ENCODE results near the gene LTBP1. TPM values are rescaled to one million over a fixed set of nuclear protein-coding genes. Genes with fewer than 3 reads are reported as not detected.
"Not testable (repeated sequence)": the region's sequence is repeated elsewhere in the genome, so short reads cannot be mapped to it uniquely, and the experiment has no call there.

LTBP1 gene
- total RNA-seq, 1 donor from 2014 or later: 0.15 TPM

DNA sequence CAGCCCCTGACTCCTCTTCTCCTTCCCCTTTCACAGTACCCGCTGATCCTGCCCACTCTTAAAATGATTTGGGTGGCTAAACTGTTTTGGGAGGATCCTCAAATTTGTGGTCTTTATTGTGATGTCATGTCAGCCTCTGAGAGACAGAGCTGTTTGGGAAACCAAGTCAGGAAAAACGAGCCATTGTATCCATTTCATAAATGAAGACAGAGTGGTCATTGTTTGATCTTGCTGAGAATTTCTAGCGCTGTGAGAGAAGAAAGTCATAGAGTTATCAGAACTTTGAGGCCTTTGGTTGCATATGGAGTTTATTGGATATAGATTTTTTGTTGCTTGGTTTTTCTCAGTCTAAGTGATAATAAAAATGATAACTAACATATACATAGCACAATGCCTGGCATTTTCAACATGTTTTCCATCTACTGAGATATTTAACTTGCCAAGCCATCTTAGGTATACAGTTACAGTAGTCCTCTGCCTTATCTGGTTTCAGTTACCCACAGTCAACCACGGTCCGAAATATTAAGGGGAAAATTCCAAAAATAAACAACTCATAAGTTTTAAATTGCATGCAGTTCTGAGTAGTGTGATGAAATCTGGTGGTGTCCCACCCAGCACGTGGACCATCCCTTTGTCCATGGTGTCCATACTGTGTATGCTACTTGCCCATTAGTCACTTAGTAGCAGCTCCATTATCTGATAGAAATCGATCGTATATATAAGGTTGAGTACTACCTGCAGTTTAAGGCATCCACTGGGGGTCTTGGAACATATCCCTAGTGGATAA is 424.7 kb downstream of the LTBP1 start:
- intact Hi-C loops (cut with micrococcal nuclease): loop anchor here (5.0 kb wide), 1 partner anchor 339 kb away; no protein-coding TSS in a partner anchor

DNA sequence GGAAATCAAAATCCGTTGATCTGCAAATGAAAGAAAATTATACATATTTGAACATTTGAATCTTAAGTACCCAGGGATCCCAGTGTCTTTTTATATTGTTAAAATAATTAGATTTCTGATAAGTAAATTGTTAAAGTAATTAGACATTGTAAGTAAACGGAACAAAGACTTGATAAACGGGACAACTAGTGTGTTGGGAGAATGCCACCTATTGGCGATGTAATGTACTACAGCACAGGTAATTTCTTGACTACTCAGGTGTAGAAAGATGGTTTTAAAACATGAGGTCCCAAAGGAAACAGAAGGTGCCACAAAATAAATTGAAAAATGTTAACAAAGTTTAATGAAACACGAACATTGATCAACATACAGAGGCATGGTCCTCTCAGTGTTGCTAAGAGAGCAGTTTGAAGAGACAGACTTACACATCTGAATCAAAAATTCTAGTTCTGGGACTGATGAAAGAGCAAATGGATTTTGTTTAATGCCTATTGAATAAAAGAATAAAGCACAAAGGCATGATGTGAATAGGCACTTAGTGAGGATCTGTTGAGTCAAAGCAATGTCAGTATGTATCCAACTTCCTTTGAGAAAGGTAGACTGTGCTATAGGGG is 426.3 kb downstream of the LTBP1 start:
- intact Hi-C loops (cut with micrococcal nuclease): loop anchor here (1.0 to 5.0 kb wide), 5 partner anchors 210 to 819 kb away; partner anchors contain the start of gene LTBP1

DNA sequence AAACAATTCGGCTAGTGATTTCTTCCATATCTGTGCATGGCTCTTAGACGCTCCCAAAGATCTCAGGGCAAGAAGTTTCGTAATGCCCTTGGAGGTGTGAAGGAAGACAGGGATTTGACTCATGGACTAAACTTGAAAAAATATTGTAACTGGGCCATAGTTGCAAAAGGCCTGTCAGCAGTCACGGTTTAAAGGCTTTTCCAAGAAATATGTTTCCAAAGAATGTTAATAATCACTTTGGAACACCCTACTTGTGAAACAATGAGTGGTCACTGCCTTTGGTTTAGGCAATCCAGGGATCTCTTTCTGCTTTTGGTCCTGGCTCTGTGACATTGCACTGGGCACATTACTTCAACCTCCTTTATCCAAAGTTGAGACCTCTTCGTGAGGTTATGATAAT is 427.2 kb downstream of the LTBP1 start:
- intact Hi-C loops (cut with micrococcal nuclease): loop anchor here (1.0 to 5.0 kb wide), 5 partner anchors 209 to 820 kb away; partner anchors contain the start of gene LTBP1

DNA sequence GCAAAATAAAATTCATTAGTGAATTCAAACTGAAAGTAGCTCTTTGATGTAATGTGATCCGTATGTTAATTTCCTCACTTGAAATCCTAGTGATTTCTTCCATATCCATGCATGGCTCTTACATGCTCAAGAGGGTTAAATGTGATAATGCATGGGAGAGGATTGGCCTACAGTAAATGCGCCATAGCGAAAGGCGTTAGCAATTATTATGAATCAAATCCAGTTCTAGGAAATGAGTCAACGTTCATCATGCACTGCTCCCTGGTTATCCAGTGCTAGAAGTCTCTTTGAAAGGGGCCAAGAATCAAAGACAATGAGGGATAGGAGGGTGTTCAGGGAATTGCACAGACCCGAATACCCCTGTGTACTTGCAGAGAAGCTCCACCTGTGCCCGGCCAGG is 428.3 kb downstream of the LTBP1 start:
- intact Hi-C loops (cut with micrococcal nuclease): no loop called here

DNA sequence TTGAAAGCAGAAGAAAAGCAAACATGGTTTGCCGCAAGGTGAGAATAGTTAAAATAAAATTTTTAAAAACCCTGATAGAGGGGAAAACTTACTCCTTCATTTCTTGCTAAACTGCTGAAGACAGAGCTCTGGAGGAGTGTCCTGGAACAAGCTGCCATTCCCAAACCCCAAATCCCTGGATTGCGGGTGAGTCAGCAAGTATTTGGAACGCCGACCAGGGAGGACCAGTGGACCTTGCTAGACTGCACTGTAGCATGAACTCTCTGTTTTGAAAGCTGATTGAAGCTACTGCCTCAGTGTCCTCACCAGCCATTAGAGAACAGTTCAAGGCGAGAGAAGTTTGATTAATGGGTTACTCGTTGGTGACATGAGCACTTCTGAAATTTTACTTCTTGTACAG is 430.3 kb downstream of the LTBP1 start:
- intact Hi-C loops (cut with micrococcal nuclease): no loop called here

DNA sequence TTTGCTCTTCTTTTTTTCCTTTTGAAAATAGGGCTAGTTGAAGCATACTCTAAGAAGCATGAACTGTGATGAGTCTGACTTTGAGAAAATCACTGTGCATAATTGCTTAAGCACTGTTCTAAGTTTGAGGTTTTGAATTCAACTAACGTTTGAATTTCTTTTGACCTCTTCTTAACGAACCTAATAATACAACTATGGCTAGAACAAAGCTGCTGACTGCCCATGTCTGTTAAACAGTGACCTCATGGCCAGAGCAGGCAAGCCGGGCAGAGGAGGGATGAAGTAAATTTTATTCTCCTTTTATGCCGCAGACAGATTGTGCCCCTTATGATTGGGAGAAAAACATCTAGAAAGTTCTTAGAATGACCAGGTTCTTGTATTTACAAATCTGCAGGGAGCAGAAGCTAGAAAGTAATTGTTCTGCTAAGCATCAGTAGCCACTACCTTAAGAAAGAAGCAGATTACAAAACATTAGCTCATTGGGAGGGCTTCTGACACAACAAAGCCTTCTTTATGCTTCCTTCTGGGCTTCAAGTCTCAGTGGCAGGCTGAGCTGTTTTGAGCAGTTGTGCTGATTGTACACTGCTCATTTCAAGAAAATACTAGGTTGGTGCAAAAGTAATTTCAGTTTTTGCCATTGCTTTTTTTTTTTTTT is 431.9 kb downstream of the LTBP1 start:
- intact Hi-C loops (cut with micrococcal nuclease): no loop called here

DNA sequence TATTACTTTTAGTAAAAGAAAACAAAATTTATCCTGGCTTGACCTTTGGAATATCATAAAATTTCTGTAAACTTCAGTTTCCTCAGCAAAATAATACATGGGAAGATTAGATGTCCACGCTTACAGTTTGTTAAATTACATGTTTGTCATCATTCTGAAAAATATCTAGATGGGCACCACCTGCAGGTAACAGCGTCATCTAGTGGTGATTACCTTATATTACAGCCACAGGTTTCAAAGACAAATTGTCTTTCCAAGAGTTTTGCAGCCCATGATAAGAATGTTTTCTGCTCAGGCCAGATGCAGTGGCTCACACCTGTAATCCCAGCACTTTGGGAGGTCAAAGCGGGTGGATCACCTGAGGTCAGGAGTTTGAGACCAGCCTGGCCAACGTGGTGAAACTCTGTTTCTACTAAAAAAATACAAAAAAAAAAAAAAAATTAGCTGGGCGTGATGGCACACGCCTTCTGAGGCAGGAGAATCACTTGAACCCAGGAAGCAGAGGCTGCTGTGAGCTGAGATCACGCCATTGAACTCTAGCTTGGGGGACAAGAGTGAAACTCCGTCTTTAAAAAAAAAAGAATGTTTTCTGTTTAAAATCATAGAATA is 433.4 kb downstream of the LTBP1 start:
- intact Hi-C loops (cut with micrococcal nuclease): no loop called here

DNA sequence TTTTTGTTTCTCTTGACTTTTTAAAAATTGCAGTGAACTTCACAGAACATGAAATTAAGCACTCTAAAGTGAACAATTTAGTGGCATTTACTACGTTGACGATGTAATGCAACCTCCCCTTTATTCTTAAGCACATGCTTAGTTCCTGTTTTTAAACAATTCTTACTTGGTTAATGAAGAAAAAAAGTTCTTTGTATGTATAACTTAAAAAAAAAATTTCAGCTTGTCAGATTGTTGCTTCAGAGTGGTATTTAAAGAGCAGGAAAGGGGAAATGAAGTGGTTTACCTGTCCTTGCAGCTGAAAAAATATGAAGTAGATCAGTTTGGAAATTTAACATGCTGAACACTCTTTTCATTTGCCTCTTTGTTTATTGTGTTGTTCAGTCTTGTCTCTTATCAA is 434.0 kb downstream of the LTBP1 start:
- intact Hi-C loops (cut with micrococcal nuclease): no loop called here

DNA sequence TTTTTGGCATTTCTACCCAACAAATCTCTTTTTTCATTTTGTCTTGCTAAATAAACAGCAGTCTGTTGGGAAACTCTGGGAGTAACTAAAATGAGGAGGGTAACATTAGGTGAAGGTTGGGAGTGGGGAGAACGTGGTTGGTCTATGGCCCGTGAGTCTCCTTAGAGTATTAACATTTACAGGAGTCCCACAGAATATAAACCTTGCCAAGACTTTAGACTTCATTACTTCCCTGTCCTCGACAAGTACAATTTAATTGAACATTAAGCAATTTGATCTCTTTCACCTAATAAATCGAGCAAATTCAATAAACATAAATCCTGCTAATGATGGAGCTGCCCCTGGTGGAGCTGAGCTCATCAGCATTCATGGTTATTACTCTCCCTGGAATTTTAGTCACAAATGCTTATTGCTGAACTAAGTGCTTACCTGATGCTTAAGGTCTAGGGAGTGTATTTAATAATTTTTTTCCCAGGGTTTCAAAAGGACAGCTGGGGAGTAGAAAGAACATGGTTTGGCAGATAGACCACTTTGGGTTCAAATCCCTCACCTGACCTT is 434.6 kb downstream of the LTBP1 start:
- intact Hi-C loops (cut with micrococcal nuclease): no loop called here

DNA sequence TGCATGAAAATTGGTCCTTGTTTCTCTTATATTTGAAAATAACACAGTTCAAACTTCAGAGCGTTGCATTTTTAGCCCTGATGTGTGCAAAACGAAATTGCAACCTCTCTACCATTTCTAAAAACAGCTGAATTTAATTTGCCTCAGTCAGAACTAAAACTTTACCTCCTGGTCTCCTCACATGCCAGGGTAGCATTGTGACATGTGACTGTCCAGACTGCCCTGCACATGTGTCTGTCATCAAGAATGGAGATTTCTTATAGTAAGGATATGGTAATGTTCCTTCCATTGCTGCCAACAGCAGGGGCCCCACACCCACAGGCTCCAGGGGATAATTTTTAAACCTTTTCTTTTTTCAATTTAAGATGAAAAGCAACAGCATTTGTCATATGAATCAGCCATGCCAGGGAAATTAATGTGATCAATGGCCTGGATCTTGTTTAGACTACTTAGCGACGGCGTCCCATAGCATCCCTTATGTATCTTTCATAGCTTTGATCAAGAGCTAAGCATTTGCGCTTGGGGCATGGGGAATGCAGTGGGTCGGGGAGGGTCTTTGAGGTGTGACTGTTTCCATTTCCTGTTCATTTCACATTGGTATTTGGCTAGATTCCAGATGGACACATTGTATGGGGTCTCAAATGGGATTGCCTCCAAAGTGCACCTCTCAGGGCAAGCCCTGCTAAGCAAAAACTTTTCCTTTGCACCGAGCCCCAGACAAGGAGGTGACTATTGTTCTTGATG is 437.3 kb downstream of the LTBP1 start:
- intact Hi-C loops (cut with micrococcal nuclease): no loop called here

DNA sequence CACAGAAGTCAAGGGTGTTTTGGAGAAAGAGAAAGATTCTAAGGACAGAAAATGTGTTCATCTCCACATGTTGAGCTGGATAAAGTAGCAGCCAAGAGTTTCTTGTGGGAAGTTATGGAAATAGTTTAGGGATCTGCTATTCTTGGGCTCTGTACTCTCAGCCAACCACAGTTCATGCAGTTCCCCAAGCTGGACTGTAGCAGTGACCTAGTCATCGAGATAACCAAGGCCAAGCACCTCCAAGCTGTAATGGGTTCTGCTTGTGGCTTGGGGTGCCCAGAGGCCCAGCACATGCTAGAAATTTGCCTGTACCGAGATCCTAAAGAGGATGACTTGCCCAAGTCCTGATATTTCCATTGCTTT is 437.8 kb downstream of the LTBP1 start:
- intact Hi-C loops (cut with micrococcal nuclease): no loop called here

DNA sequence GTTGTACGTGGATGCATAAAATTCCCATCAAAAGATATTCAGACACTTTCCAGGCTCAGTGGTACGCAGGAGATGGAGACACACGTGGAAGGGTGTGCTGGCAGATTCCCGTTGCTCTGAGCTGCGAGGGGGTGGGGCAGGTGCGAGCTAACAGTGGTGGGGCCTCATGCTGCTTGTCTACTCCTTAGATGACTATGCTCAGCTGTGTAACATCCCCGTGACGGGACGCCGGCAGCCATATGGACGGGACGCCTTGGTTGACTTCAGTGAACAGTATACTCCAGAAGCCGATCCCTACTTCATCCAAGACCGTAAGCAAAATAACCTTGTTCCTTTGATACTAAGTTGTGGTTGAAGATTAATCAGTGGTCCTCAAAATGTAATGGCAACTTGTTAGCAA is 442.2 kb downstream of the LTBP1 start:
- intact Hi-C loops (cut with micrococcal nuclease): no loop called here

DNA sequence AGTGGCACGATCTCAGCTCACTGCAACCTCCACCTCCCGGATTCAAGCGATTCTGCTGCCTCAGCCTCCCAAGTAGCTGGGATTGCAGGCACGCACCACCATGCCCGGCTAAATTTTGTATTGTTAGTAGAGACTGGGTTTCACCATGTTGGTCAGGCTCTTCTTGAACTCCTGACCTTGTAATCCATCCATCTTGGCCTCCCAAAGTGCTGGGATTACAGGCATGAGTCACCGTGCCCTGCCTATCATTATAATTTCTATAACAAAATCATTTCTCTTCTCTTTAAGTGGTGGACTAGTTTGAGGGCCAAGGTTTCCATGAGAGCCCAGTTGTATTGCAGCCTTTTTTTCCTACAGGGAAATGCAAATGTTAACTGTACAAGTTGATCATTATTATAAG is 442.9 kb downstream of the LTBP1 start:
- intact Hi-C loops (cut with micrococcal nuclease): not testable (repeated sequence)

DNA sequence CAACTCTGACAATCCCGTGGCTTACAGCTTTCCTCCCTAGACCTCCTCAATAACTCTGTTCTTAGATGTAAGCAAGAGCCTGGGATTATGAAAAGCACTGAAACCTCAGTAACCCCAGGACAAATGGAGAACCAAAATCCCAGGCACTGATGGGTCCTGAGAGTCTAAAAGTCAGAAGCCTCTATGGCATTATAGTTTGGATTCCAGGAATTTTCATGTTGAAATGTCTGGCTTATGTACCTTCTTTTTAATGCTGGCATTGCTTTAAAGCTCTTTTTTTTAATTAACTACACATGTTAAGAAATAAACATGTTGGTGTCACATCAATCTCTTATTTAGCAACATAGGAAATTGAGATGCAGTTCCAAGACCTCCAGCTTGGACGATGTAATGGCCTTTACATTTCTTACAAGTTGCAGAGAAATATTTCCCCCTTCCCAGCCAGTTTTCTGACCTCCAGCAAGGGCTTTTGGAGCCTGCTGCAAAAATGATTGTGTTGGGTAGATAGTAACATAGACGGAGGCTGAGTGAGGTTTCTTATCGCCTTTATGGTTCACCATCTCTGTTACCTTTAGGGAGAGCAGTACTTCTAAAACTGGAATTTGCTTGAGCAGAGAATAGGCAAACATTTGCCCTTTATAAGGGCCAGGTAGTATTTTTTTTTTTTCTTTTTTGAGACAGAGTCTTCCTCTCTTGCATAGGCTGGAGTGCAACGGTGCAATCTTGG is 444.9 kb downstream of the LTBP1 start:
- intact Hi-C loops (cut with micrococcal nuclease): no loop called here

DNA sequence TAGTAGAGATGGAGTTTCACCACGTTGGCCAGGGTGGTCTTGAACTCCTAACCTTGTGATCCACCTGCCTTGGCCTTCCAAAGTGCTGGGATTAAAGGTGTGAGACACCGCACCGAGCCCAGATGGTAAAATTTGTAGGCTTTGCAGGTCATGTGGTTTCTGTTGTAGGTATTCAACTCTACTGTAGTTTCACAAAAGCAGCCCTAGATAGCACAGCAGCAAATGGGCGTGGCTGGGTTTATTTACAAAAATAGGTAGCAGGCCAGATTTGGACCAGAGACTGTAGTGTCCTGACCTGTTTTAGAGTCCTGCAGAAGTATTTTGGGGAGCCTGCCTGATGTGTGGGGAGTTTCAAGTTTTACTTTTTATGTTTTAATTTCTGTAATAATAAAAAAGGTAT is 445.6 kb downstream of the LTBP1 start:
- intact Hi-C loops (cut with micrococcal nuclease): no loop called here

DNA sequence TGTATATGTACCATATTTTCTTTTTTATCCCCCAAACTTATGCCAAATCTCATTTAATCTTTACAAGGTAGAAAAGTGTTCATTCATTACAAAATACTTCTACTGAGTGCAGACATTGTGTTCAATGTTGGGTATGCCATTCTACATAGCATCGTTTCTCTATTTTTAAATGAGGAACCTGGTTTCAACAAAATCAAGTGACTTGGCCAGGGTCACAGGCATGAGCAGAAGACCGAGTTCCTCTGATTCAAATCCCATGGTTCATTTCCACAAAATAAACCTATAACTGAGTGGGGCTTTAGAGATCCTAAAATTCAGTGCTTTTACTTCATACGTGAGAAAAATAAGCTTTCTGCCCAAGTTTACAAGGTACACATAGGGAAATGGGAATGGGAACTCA is 448.3 kb downstream of the LTBP1 start:
- intact Hi-C loops (cut with micrococcal nuclease): loop anchor here (5.0 kb wide), 3 partner anchors 82 to 623 kb away; partner anchors contain the start of gene RASGRP3

DNA sequence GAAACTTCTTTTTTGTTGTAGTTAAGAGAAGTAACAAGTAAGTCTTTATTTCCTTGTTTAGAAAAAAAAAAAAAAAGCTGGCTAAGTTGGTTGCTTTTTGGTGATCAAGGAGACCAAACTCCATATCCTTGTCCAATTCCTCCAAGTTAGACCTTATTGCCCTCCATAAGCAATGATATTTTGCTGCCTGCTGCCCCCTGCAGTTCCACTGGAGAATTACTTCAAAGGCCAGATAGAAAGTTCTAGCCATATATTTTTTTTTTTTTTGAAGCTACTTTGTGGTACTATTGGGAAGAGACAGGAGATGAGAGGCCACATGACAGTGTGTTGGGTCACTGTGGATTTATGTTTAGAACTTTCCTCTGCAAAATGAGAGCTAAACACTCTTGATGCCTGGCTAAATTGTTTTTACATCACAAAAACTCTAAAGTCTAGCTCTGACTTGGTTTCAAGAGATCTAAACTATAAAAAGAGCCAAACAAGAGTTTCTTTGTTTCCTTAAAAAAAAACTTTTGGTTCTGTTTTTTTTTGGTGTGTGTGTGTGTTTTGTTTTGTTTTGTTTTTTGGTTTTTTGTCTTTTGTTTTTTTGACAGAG is 449.0 kb downstream of the LTBP1 start:
- intact Hi-C loops (cut with micrococcal nuclease): loop anchor here (5.0 kb wide), 3 partner anchors 82 to 623 kb away; partner anchors contain the start of gene RASGRP3

DNA sequence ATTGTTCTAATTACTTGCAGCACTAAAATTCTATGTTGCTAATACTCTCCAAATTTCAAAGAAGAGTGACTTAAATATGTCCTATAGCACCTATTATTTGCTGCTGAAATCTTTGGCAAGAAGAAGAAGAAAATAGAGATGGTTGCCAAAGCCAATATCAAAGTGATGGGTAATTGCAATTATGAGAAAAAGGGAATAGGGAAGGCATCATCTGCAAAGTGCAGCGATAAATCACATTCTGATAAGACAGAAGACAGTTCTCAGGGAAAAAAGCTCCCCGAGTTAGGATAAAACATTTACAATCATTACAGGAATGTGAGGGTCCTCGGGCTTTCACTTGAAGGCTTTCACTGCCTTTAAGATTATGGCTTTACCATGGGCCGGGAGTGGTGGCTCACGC is 457.6 kb downstream of the LTBP1 start:
- intact Hi-C loops (cut with micrococcal nuclease): no loop called here

DNA sequence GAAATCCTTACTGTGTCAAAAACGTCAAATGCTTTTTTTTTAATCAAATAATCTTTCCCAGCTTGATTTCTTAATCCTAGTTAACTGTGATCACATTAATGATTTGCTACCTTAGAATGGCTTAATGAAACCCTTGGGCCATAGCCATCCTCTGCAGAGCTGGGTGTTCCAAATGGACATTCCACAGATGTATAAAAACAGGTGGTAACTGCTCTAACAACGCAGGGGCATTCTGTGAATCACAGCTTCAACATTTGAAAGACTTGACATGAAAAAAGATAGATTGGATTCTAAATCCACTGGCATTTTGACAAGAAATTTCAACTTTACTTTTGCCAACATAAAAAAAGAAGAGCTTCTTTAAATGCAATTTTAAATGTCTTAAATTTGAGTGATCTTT is 459.9 kb downstream of the LTBP1 start:
- intact Hi-C loops (cut with micrococcal nuclease): no loop called here

DNA sequence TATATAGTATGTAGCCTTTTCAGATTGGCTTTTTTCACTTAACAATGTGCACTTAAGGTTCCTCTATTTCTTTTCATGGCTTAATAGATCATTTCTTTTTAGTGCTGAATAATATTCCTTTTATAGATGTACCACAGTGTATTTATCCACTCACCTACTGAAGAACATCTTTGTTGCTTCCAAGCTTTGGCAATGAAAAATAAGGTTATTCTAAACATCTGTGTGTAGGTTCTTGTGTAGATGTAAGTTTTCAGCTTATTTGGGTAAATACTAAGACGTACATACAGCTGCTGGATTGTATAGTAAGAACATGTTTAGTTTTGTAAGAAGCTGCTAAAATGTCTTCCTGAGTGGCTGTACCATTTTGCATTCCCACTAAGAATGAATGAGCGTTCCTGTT is 461.4 kb downstream of the LTBP1 start:
- intact Hi-C loops (cut with micrococcal nuclease): no loop called here
